ENCODE data around the gene UQCRQ. TPM values are rescaled to one million over a fixed set of nuclear protein-coding genes. Genes with fewer than 3 reads are reported as not detected.

Gene UQCRQ
- total and polyA plus RNA-seq, 4 donors, result 62.5 to 2,326 (median 326) TPM

DNA sequence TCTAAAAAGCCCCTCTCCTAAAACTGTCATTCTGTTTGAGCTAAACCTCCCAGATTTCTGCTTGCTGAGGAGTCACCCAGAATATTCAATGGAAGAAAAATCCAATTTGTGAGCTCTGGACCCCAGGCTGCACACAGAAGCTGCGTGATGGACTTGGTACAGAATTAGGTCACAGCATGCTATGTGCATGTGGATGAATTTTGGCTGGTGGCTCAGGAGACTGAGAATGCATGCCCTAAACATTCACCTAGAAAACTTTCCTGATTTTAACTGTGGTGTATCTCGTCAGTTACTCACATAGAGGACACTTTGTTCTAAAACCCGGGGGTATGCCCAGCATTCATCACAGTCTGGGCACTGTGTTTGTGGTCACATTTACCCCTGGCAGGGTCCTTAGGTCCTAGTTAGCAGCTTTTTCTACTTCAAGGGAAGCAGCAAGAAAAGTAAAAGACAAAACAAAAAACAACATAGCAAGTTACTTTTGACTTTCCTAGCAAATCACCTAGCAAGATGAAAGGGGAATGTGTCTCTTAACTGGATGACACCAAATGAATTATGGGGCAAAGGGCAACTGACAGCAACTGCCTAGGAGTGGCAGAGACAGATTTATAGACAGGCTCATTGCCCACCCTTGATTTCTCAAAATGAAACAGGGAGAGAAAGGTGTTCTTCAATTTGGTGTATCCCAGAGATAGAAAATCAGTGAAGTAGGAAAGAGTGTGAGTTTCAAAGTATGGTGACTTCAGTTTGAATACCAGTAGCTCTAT lies 27.7 kb upstream of the UQCRQ start:
- H3K36me3 ChIP-seq (ENCODE audit: control insufficient read depth in 4 of 4, insufficient read depth in 3 of 4, low read depth in 1 of 4, low read length in 3 of 4), result no peaks in the 10 kb centered on the region
- H3K9me3 ChIP-seq (ENCODE audit: control insufficient read depth in 4 of 4, low read length in 3 of 4), result no peaks in the 10 kb centered on the region
- peak overlapping the region; percentile 57 to 70 for H3K9ac ChIP-seq (ENCODE audit: low read depth in 1 of 2, low read length in 2 of 2)
- WGBS, result 33% methylated on average over 3 of the region's 3 CpGs
- peak overlapping the region; percentile 91 to 98 for H3K27ac ChIP-seq (ENCODE audit: low read depth in 1 of 2, low read length in 2 of 2)
- DNase-seq (ENCODE audit: low spot score), result no peak
- TF ChIP-seq SP1 (IDR thresholded peaks at IDR 0.05), result peak; percentile 83
- no peak for TF ChIP-seq FOXA2 (IDR thresholded peaks at IDR 0.05)
- TF ChIP-seq HNF4A (conservative IDR thresholded peaks at IDR 0.05), result peak; percentile 92
- TF ChIP-seq GABPA (IDR thresholded peaks at IDR 0.05 in 1 of 2, conservative IDR thresholded peaks at IDR 0.05 in 1 of 2), result peak in 1 of 2 donors; percentile 11
- TF ChIP-seq TAF1 (conservative IDR thresholded peaks at IDR 0.05), result peak; percentile 45
- TF ChIP-seq NR2F2 (IDR thresholded peaks at IDR 0.05), result no peak
- no peak for TF ChIP-seq ZBTB33 (IDR thresholded peaks at IDR 0.05)
- TF ChIP-seq RXRA (IDR thresholded peaks at IDR 0.05), result peak; percentile 68 to 75
- peak; percentile 22 for TF ChIP-seq YY1 (IDR thresholded peaks at IDR 0.05)
- peak in 1 of 2 donors; percentile 24 for TF ChIP-seq EGR1 (IDR thresholded peaks at IDR 0.05; ENCODE audit: low read depth in 2 of 2)
- TF ChIP-seq JUND (IDR thresholded peaks at IDR 0.05), result no peak
- TF ChIP-seq HNF4G (IDR thresholded peaks at IDR 0.05), result peak; percentile 70
- peaks cover 6 to 42% (median 15%) of the 10 kb centered on the region in 4 donors for H3K4me1 ChIP-seq (ENCODE audit: control insufficient read depth in 4 of 4, insufficient read depth in 4 of 4, low read length in 3 of 4)
- H3K27me3 ChIP-seq (ENCODE audit: control insufficient read depth in 4 of 4, insufficient read depth in 4 of 4, low read length in 3 of 4), result no peaks in the 10 kb centered on the region
- no peak overlapping the region for H3K4me3 ChIP-seq (ENCODE audit: low read depth in 1 of 3, low read length in 3 of 3)

- H3K27ac ChIP-seq (ENCODE audit: low read depth in 1 of 2, low read length in 2 of 2), result peak overlapping the region; percentile 91 to 98
- no peaks in the 10 kb centered on the region for H3K27me3 ChIP-seq (ENCODE audit: control insufficient read depth in 4 of 4, insufficient read depth in 4 of 4, low read length in 3 of 4)
- H3K9ac ChIP-seq (ENCODE audit: low read depth in 1 of 2, low read length in 2 of 2), result peak overlapping the region; percentile 58 to 70
- no peaks in the 10 kb centered on the region for H3K9me3 ChIP-seq (ENCODE audit: control insufficient read depth in 4 of 4, low read length in 3 of 4)
- peaks cover 6 to 42% (median 15%) of the 10 kb centered on the region in 4 donors for H3K4me1 ChIP-seq (ENCODE audit: control insufficient read depth in 4 of 4, insufficient read depth in 4 of 4, low read length in 3 of 4)
- peak in 1 of 2 donors; percentile 82 for TF ChIP-seq EGR1 (IDR thresholded peaks at IDR 0.05; ENCODE audit: low read depth in 2 of 2)
- peak; percentile 68 for TF ChIP-seq HNF4G (IDR thresholded peaks at IDR 0.05)
- TF ChIP-seq RXRA (IDR thresholded peaks at IDR 0.05), result peak; percentile 92 to 95
- peak; percentile 75 for TF ChIP-seq TAF1 (conservative IDR thresholded peaks at IDR 0.05)
- TF ChIP-seq, protein P1, sequence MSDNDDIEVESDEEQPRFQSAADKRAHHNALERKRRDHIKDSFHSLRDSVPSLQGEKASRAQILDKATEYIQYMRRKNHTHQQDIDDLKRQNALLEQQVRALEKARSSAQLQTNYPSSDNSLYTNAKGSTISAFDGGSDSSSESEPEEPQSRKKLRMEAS (IDR thresholded peaks at IDR 0.05), result peak; percentile 91
- peak; percentile 73 for TF ChIP-seq ZBTB33 (IDR thresholded peaks at IDR 0.05)
- TF ChIP-seq JUND (IDR thresholded peaks at IDR 0.05), result peak in 1 of 2 donors; percentile 82
- TF ChIP-seq SP1 (IDR thresholded peaks at IDR 0.05), result peak; percentile 95
- TF ChIP-seq YY1 (IDR thresholded peaks at IDR 0.05), result peak; percentile 88
- no peak for TF ChIP-seq NR2F2 (IDR thresholded peaks at IDR 0.05)
- no peak for TF ChIP-seq CTCF (IDR thresholded peaks at IDR 0.05; ENCODE audit: low read depth, low read length, missing input control)
- TF ChIP-seq, protein P2, sequence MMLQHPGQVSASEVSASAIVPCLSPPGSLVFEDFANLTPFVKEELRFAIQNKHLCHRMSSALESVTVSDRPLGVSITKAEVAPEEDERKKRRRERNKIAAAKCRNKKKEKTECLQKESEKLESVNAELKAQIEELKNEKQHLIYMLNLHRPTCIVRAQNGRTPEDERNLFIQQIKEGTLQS (IDR thresholded peaks at IDR 0.05), result no peak
- TF ChIP-seq HNF4A (conservative IDR thresholded peaks at IDR 0.05), result peak; percentile 88 to 94
- peak; percentile 51 to 54 for TF ChIP-seq RAD21 (IDR thresholded peaks at IDR 0.05)
- TF ChIP-seq, protein P3, sequence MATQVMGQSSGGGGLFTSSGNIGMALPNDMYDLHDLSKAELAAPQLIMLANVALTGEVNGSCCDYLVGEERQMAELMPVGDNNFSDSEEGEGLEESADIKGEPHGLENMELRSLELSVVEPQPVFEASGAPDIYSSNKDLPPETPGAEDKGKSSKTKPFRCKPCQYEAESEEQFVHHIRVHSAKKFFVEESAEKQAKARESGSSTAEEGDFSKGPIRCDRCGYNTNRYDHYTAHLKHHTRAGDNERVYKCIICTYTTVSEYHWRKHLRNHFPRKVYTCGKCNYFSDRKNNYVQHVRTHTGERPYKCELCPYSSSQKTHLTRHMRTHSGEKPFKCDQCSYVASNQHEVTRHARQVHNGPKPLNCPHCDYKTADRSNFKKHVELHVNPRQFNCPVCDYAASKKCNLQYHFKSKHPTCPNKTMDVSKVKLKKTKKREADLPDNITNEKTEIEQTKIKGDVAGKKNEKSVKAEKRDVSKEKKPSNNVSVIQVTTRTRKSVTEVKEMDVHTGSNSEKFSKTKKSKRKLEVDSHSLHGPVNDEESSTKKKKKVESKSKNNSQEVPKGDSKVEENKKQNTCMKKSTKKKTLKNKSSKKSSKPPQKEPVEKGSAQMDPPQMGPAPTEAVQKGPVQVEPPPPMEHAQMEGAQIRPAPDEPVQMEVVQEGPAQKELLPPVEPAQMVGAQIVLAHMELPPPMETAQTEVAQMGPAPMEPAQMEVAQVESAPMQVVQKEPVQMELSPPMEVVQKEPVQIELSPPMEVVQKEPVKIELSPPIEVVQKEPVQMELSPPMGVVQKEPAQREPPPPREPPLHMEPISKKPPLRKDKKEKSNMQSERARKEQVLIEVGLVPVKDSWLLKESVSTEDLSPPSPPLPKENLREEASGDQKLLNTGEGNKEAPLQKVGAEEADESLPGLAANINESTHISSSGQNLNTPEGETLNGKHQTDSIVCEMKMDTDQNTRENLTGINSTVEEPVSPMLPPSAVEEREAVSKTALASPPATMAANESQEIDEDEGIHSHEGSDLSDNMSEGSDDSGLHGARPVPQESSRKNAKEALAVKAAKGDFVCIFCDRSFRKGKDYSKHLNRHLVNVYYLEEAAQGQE (IDR thresholded peaks at IDR 0.05), result peak; percentile 88
- peak in 1 of 2 donors; percentile 58 for TF ChIP-seq GABPA (IDR thresholded peaks at IDR 0.05 in 1 of 2, conservative IDR thresholded peaks at IDR 0.05 in 1 of 2)
- TF ChIP-seq FOXA2 (IDR thresholded peaks at IDR 0.05), result peak; percentile 61
- no peak for TF ChIP-seq FOXA1 (IDR thresholded peaks at IDR 0.05)
- no peak for DNase-seq (ENCODE audit: low spot score)
- no peaks in the 10 kb centered on the region for H3K36me3 ChIP-seq (ENCODE audit: control insufficient read depth in 4 of 4, insufficient read depth in 3 of 4, low read depth in 1 of 4, low read length in 3 of 4)
- no peak overlapping the region for H3K4me3 ChIP-seq (ENCODE audit: low read depth in 1 of 3, low read length in 3 of 3)
- WGBS, result 24% methylated on average over 8 of the region's 8 CpGs
Measured at GRCh38 chr5:132839426-132840301, 26.8 kb upstream of the UQCRQ start.
